Activated effector memory CD4-positive, alpha-beta T cell treated with anti-CD3 and anti-CD28 coated beads, Interleukin-2, amount 50 U/mL, for 16 hours (primary cell): ENCODE results near the gene PPM1B.
"Not testable (repeated sequence)": the region's sequence is repeated elsewhere in the genome, so short reads cannot be mapped to it uniquely, and the experiment has no call there.

ENCODE experiments used
- DNase-seq: peaks from one replicate; pipeline ENCODE4 v3.0.0-alpha.2; 2020

PPM1B gene

DNA sequence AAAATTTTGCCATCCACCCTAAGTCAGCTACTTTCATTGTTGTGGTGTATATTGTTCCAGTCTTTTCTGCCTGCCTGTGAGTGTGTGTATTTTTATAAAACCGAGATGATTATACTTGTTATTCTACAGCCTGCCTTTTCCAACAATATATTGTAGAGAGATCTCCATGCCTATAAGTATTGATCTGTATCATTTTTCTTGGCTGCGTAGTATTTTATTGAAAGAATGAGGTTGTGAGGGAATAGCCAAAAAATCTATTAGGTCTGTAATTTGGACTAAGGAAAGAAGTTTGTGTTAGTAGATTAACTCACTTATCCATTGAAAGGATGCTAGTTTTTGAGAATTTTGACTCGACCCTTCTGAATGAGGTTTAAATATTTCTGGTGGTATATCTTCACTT is 34.9 kb downstream of the PPM1B start:
- DNase-seq = no peak

DNA sequence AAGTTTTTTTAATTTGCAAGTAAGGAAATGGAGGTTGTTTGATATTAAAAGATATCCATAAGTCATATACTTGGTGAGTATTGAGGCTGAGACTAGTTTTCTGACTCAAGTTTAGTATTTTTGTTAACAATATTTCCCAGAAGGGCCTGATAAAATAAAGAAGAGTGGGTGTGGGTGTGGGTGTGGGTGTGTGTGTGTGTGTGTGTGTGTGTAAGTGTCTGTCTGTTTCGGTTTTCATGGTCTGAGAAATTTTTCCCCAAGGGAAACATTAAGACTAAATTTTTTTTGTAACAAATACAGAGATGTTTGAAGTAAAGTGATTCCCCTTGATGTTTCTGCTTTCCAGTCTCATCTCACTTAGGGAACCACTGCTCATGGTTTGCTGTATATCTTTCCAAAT is 36.5 kb downstream of the PPM1B start:
- DNase-seq = no peak

- DNase-seq = no peak
These were observed 38.4 kb downstream of the PPM1B start for GRCh38 chr2:44207102-44207501.

- not testable (repeated sequence) for DNase-seq
These were observed 39.0 kb downstream of the PPM1B start for GRCh38 chr2:44207648-44208047.

GRCh38 chr2:44210362-44210761 is 41.7 kb downstream of the PPM1B start:
- DNase-seq = no peak

- DNase-seq = no peak
These were observed 42.5 kb downstream of the PPM1B start for GRCh38 chr2:44211183-44211582.

- no peak for DNase-seq
These were observed 43.6 kb downstream of the PPM1B start for GRCh38 chr2:44212302-44212701.

DNA sequence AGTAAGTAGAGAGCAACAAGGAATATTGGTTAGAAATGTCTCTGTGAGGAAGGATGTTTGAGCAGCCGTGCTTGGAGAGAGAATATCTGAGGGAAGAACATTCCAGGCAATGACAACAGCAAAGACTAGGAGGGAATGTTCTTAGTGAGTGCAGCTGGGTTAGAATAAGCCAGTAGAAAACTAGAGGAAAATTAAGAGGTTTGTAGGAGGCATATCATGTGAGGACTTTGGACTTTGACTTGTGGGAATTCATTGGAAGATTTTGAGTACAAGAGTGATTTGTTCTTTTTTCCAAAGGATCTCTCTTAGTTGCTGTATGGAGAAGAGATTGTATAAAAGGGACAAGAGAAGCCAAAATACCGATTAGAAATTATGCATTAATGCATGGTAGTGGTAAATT is 47.2 kb downstream of the PPM1B start:
- DNase-seq = no peak

GRCh38 chr2:44218771-44219170 is 50.1 kb downstream of the PPM1B start:
- no peak for DNase-seq

GRCh38 chr2:44226753-44227152 is 58.1 kb downstream of the PPM1B start:
- DNase-seq = no peak

- no peak for DNase-seq
These were observed 61.7 kb downstream of the PPM1B start for GRCh38 chr2:44230378-44230777.

DNA sequence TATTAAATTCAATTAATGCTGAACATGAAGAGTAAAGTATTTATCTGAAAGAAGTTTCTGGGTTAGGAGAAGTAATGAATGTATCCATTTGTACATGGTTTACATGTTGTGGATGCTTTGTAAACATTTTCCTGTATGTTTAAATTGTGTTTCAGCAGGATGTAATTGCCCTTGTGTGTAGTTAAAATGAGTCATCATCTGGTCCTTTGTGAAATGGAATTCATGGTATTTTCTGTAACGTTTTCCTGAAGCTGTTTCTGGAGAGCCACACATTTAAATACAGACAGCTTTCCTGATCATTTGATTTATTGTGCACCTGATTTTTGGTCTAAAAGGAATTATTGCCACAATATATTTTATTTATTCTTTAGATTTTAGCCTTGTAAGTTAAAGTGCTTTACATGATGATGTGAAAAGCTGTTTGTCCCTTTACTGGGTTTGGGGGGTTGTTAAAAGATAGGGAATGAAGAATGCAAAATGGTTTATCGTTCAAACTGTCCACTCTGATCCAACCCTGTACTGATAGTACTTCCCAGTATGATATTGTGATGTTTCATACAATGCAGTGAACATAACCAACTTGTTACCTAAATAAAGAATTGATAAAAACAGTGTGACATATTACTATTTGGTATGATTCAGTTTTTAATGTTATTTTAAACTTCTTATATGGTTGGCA is 64.9 kb downstream of the PPM1B start:
- DNase-seq = no peak

- DNase-seq = peak; percentile 68
These were observed 68.5 kb downstream of the PPM1B start for GRCh38 chr2:44237221-44237620.

DNA sequence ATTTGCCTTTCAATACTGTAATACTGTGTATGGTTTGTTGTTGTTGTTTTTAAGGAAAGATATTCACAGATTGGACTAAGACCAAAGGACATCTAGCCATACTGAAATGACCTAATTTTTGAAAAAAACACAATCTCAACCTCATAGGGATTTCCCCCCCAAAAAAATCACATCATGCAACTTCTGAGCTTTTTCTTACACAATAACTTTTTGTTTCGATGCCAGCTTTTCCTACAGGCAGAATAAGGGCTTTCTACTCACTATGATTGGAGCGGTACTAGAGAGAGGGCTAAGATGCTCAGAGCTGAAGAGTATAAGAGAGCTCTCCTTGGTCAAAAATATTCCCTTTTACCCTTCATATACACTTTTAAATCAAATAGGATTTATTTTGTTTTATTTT is 74.2 kb downstream of the PPM1B start:
- DNase-seq = no peak

DNA sequence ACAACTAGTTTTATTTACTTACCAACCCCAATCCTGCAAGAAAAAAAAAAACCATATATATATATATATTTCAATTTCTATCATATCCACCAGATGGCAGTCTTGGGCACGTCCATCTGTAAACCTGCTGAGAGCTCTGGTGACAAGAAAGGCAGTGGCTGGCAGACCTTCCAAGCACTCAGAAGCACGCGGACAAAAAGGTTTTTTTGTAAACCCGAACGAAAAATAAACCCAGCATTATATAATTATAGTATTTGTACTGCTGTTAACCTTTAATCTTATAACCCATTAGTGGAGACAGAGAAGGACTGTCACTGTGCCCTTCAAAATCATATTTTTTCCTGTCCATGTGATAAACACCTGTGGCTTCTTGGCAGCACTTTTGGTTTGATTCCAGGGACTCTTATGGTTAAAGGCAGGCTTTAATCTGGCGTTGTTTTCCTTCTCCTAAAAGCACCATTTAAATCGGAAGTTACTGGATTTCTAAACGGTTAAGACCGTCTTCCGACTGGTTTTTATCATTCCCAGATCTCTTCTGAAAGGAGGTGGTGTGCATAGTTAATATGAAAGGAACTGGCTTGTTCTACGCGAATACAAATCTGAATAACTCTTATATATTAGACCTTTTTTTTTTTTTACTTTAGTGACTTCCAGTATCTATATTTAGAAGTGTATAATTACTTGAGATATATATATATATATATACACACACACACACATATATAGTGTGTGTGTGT is 75.6 kb downstream of the PPM1B start:
- peak; percentile 78 for DNase-seq

- no peak for DNase-seq
These were observed 76.6 kb downstream of the PPM1B start for GRCh38 chr2:44245083-44245861.

DNA sequence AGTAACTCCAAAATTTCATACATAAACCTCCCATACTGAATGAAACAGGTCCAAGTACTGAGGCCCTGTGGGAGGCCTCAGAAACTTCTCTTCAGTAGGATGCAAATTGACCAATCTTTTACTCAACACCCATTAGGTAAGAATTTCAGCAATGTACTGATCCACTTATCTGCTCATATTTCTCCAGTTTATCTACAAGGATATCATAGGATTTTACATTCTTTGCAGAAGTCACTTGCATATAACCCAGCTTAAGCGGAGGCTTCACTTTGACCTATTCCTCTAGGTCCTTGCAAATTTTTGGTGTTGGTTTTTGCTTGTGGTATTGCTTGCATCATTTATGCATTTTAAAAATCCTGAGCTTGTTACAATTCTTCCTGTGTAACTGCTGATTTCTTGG is 77.8 kb downstream of the PPM1B start:
- no peak for DNase-seq

DNA sequence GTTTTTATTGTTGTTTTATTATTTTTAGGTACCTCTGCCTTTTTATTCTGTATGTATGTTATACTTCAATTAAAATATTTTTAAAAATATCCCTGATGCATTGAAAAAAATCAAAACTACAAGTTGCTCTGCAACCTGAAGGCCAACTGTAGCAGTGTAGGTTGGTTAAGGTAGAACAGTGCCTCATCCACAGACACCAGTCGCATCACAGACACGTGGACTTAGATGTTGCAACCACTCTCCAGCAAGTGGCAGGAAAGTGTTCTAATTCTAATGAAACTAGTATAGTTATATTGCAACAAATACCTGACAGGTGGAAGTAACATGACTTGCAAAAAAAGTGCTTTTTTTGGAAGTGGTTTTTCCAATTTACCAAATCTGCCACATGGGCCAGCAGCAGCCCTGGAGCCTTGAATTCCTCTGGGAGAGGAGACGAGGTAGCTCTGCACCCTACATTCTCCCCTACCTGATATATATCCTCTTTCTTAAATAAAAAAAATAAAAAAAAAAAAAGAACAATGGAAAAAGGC is 78.2 kb downstream of the PPM1B start:
- DNase-seq = no peak

DNA sequence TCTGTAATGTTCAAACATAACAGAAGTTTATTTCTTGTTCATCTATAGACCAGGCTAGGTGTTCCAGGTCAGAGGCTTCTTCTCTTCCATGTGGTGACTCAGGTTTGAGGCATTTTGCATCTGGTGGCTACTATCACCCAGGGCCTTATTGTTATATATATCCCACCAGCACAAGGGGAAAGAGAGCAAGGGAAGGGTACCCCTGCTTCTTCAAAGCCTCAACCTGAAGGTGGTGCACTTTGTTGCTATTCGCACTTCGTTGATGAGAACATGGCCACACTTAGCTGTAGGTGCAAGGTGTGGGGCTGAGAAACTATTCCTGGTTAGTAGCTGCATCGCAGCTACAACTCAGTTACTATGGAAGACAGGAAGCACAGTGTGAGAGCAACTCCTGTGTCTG is 79.2 kb downstream of the PPM1B start:
- DNase-seq = no peak

DNA sequence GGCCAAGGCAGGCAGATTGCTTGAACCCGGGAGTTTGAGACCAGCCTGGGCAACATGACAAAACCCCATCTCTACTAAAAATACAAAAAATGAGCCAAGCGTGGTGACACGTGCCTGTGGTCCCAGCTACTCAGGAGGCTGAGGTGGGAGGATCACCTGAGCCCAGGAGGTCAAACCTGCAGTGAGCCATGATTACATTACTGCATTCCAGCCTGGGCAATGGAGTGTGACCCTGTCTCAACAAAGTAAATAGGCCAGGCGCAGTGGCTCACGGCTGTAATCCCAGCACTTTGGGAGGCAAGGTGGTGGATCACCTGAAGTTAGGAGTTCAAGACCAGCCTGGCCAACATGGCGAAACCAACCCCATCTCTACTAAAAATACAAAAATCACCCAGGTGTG is 80.6 kb downstream of the PPM1B start:
- not testable (repeated sequence) for DNase-seq

- no peak for DNase-seq
These were observed 81.7 kb downstream of the PPM1B start for GRCh38 chr2:44250376-44250775.

DNA sequence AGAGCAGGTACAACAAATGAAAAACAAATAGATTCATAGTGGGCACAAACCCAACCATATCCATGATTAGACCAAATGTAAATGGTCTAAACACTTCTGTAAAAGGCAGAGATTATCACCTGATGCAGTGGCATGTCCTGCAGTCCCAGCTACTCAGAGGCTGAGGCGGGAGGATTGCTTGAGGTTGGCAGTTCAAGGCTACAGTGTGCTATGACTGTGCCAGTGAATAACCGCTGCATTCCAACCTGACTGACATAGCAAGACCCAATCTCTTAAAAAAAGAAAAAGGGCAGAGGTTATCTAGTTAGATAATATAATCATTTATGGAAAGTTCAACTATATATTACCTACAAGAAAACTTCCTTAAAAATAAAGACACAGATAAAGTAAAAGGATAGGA is 85.3 kb downstream of the PPM1B start:
- DNase-seq = no peak

GRCh38 chr2:44255704-44256103 is 87.0 kb downstream of the PPM1B start:
- DNase-seq = not testable (repeated sequence)

- not testable (repeated sequence) for DNase-seq
These were observed 89.1 kb downstream of the PPM1B start for GRCh38 chr2:44257802-44258201.
